Glutamatergic neuron (in vitro differentiated cells): ENCODE measurements around the gene LPIN1. TPM values are rescaled to one million over a fixed set of nuclear protein-coding genes. Genes with fewer than 3 reads are reported as not detected.
"Not testable (repeated sequence)": the region's sequence is repeated elsewhere in the genome, so short reads cannot be mapped to it uniquely, and the experiment has no call there.

ENCODE experiments used
- DNase-seq: peaks from one replicate; pipeline ENCODE4 v3.0.0; 2022
- H3K27ac Mint-ChIP-seq: one replicate; pipeline ENCODE4 v1.8.0; 2020; ENCODE audit warnings: mild to moderate bottlenecking, mixed read lengths, inconsistent platforms; ENCODE audit not compliant: unreplicated experiment
- H3K27me3 Mint-ChIP-seq: one replicate; pipeline ENCODE4 v1.8.0; 2020; ENCODE audit warnings: mild to moderate bottlenecking, moderate library complexity, mixed read lengths, inconsistent platforms; ENCODE audit not compliant: unreplicated experiment
- H3K36me3 Mint-ChIP-seq: one replicate; pipeline ENCODE4 v1.8.0; 2020; ENCODE audit warnings: mild to moderate bottlenecking, mixed read lengths, inconsistent platforms; ENCODE audit not compliant: unreplicated experiment
- H3K4me1 Mint-ChIP-seq: one replicate; pipeline ENCODE4 v1.8.0; 2020; ENCODE audit warnings: mild to moderate bottlenecking, low read depth, mixed read lengths, inconsistent platforms; ENCODE audit not compliant: unreplicated experiment
- H3K4me3 Mint-ChIP-seq: one replicate; pipeline ENCODE4 v1.8.0; 2020; ENCODE audit warnings: mild to moderate bottlenecking, mixed read lengths, inconsistent platforms; ENCODE audit not compliant: unreplicated experiment
- H3K9me3 Mint-ChIP-seq: one replicate; pipeline ENCODE4 v1.8.0; 2020; ENCODE audit warnings: mild to moderate bottlenecking, moderate library complexity, mixed read lengths, inconsistent platforms; ENCODE audit not compliant: unreplicated experiment
- total RNA-seq: library from RNA; stranded (reverse); fragmentation: NEBNext Ultra II Directional; extraction: Animal tissue kit (Norgen Biotek cat#: 25700); gene quantifications from one replicate; pipeline ENCODE4 v1.2.1, GENCODE V29; 2021; ENCODE audit not compliant: unreplicated experiment
- TF ChIP-seq, protein P1 (sequence below): fragments of 200-600 bp; sonication (generic); IDR thresholded peaks from one replicate; pipeline ENCODE4 v1.5.0; 2021; ENCODE audit not compliant: partially characterized antibody, unreplicated experiment

The LPIN1 gene
- total RNA-seq, 1 donor from 2014 or later = 142 TPM

DNA sequence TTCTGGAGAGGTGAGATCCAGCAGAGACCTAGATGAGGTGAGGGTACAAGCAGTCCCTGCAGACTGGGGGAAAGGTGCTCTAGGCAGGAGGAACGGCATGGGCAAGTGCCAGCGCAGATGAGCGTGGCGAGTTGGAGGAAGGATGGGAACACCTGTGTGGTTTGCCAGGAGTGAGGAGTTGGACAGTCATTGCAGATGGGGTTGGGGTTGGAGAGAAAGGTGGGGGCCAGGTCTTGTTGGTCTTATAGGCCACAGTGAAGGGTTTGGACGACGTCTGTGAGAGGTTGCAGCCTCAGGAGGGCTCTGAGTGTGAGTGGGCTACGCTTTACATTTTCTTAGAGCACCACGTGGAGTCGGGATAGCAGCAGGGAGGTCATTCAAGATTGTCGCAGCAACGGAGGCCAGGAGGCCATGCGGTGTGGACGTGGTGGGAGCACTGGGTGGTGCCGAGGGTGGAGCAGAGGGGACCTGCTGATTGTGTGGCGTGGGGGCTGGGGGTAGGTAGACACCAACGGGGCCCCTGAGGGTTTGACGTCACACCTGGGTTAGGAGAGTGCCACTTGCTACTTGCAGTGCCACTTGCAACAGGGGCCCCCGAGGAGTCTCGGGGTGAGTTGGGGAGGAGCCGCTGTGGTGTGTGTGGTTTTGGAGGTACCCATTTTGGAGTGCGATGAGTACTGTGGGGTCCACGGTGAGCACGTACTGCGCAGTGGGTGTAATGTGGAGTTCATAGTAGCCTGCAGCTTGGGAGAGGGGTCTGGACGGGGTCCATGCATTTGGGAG lies 66.2 kb downstream of the LPIN1 start:
- peaks cover 22% of the 10 kb centered on the region for H3K36me3 Mint-ChIP-seq
- H3K4me1 Mint-ChIP-seq = peaks cover 12% of the 10 kb centered on the region
- H3K9me3 Mint-ChIP-seq = peaks cover 15% of the 10 kb centered on the region
- H3K27me3 Mint-ChIP-seq = peaks cover 5% of the 10 kb centered on the region
- DNase-seq = no peak
- TF ChIP-seq, protein P1, sequence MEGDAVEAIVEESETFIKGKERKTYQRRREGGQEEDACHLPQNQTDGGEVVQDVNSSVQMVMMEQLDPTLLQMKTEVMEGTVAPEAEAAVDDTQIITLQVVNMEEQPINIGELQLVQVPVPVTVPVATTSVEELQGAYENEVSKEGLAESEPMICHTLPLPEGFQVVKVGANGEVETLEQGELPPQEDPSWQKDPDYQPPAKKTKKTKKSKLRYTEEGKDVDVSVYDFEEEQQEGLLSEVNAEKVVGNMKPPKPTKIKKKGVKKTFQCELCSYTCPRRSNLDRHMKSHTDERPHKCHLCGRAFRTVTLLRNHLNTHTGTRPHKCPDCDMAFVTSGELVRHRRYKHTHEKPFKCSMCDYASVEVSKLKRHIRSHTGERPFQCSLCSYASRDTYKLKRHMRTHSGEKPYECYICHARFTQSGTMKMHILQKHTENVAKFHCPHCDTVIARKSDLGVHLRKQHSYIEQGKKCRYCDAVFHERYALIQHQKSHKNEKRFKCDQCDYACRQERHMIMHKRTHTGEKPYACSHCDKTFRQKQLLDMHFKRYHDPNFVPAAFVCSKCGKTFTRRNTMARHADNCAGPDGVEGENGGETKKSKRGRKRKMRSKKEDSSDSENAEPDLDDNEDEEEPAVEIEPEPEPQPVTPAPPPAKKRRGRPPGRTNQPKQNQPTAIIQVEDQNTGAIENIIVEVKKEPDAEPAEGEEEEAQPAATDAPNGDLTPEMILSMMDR = no peak
- H3K27ac Mint-ChIP-seq = no peak overlapping the region
- no peak overlapping the region for H3K4me3 Mint-ChIP-seq

DNA sequence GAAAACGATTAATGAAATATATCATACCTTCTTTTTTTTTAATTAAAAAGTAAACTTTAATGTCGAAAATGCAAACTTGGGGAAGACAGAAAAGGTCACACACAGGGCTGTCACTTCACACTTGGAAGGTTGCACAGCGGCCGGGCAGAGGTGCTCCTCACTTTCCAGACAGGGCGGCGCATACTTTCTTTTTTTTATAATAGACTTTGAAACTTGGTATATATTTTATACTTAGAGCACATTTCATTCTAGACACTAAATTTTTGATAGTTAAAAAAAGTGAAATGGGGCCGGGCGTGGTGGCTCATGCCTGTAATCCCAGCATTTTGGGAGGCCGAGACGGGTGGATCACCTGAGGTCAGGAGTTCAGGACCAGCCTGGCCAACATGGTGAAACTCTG lies 66.9 kb downstream of the LPIN1 start:
- DNase-seq, H3K27ac Mint-ChIP-seq, H3K27me3 Mint-ChIP-seq, H3K4me3 Mint-ChIP-seq: not testable (repeated sequence)
- H3K4me1 Mint-ChIP-seq = peaks cover 12% of the 10 kb centered on the region
- peaks cover 15% of the 10 kb centered on the region for H3K9me3 Mint-ChIP-seq
- H3K36me3 Mint-ChIP-seq = peaks cover 20% of the 10 kb centered on the region

DNA sequence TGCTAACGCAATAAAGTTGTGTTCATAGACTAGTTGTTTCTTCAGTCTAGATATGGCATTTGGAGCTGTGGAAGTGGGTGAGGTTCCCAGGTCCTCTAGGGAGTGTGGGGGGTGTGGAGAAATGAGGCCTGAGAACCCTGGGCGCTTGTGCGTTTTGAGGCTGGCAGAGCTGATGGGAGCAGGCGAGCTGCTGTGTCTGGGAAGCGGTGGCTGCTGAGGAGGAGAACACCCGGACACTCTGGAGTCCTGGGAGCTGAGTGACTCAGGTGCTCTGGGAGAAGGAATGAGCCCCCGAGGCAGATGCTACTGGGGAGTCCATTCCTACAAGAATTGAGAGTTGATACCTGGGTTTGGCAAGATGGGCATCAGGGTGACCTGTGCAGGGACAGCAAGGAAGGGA lies 67.5 kb downstream of the LPIN1 start:
- H3K4me1 Mint-ChIP-seq = peaks cover 12% of the 10 kb centered on the region
- peaks cover 15% of the 10 kb centered on the region for H3K9me3 Mint-ChIP-seq
- H3K4me3 Mint-ChIP-seq = no peak overlapping the region
- DNase-seq = no peak
- TF ChIP-seq, protein P1 = no peak
- peaks cover 20% of the 10 kb centered on the region for H3K36me3 Mint-ChIP-seq
- peaks cover 5% of the 10 kb centered on the region for H3K27me3 Mint-ChIP-seq
- peak overlapping the region; percentile 43 for H3K27ac Mint-ChIP-seq

DNA sequence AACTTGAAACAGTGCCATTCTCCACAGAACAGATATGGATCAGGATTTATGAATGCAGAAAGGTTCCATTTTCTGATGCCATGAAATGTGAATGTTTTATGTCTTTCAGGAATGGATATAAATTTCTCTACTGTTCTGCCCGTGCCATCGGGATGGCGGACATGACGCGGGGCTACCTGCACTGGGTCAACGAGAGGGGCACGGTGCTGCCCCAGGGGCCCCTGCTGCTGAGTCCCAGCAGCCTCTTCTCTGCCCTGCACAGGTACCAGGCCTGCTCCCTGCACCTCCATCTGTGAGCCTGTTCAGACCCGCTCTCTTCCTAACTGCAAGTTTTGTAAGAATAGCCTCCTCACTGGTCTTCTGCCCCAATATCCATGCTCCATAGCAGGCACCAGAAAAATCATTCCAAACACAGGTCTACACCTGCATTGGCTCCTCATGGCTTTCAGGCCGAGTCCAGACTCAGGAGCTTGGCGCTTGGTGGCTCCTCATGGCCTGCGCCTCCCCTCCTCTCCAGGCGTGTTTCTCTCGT lies 68.6 kb downstream of the LPIN1 start:
- Mint-ChIP-seq H3K27ac (no peak overlapping the region), H3K4me1 (peaks cover 8% of the 10 kb centered on the region), H3K9me3 (peaks cover 15% of the 10 kb centered on the region), H3K4me3 (no peak overlapping the region), H3K27me3 (peaks cover 5% of the 10 kb centered on the region), H3K36me3 (peaks cover 20% of the 10 kb centered on the region)
- DNase-seq = no peak
- TF ChIP-seq, protein P1 = no peak

DNA sequence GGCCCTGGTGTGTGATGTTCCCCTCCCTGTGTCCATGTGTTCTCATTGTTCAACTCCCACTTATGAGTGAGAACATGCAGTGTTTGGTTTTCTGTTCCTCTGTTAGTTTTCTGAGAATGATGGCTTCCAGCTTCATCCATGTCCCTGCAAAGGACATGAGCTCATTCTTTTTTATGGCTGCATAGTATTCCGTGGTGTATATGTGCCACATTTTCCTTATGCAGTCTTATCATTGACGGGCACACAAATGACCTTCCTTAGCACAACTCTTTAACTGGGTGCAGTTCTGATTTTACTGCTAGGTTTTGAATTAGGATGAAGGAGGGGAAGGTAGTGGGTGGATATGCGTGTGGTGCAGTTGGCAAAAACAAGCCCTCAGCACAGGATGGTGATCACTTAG lies 70.5 kb downstream of the LPIN1 start:
- H3K27ac Mint-ChIP-seq, H3K27me3 Mint-ChIP-seq, H3K4me1 Mint-ChIP-seq, H3K9me3 Mint-ChIP-seq, H3K4me3 Mint-ChIP-seq, DNase-seq: not testable (repeated sequence)
- H3K36me3 Mint-ChIP-seq = peaks cover 20% of the 10 kb centered on the region

DNA sequence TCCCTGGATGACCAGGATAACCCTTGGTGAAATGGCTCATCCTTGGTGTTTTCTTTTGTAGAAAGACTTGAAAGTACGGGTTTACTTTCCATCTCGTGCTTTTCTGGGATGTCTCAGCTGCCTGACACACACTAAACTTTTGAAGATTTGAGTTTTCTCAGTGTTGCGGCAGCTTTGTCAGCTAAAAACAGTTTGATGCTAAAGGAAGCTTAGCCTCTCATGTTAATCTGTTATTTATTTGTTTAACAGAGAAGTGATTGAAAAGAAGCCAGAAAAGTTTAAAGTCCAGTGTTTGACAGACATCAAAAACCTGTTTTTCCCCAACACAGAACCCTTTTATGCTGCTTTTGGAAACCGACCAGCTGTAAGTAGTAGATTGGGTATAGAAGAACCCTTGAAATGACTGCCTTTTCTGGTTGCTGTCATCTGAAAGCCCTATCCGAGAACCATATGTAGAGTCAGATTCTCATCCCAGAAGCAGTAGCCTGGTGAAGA lies 72.8 kb downstream of the LPIN1 start:
- Mint-ChIP-seq H3K4me3 (no peak overlapping the region), H3K36me3 (peaks cover 20% of the 10 kb centered on the region), H3K27ac (no peak overlapping the region), H3K9me3 (peaks cover 4% of the 10 kb centered on the region), H3K4me1 (peaks cover 2% of the 10 kb centered on the region), H3K27me3 (peaks cover 6% of the 10 kb centered on the region)
- no peak for DNase-seq
- TF ChIP-seq, protein P1 = no peak
